RWPE1 (cell line): ENCODE data around the gene LCN2.

Experiments used
- CTCF ChIA-PET: fragments of 350-600 bp; sonication (Branson Sonifier 250); formaldehyde crosslinking; extraction: SDS; loops from one replicate; lab custom pipeline; 2021; lab: Yijun Ruan, JAX
- POLR2A ChIA-PET: fragments of 400-600 bp; formaldehyde crosslinking; extraction: SDS; loops from one replicate; lab custom pipeline; 2020; ENCODE audit warnings: antibody characterized with exemption; ENCODE audit not compliant: low non-redundant PET; lab: Yijun Ruan, JAX
- DNase-seq: peaks from one replicate; pipeline ENCODE4 v3.0.0; 2012; ENCODE audit warnings: low spot score
- H3K27ac ChIP-seq: fragments of 450-650 bp; 2 replicates; pipeline ENCODE4 v1.5.1; 2017
- CTCF ChIP-seq: fragments of 450-650 bp; conservative IDR thresholded peaks from 2 replicates; pipeline ENCODE4 v1.5.1; 2017; ENCODE audit warnings: low read depth, mild to moderate bottlenecking

LCN2 gene

GRCh38 chr9:128102196-128102595 is 47.1 kb upstream of the LCN2 start:
- no peak for TF ChIP-seq CTCF
- ChIA-PET CTCF (interaction anchor here (7.9 kb wide), 1 partner anchor 13 kb away, joined by 55 read pairs; no protein-coding TSS in a partner anchor), POLR2A (no interaction called here)
- DNase-seq = no peak
- H3K27ac ChIP-seq = peak overlapping the region; percentile 88

- DNase-seq = no peak
- no peak for TF ChIP-seq CTCF
- ChIA-PET POLR2A (no interaction called here), CTCF (interaction anchor here (0.6 to 7.9 kb wide), 3 partner anchors 12 to 48 kb away, joined by 4 to 55 read pairs (median 51); no protein-coding TSS in a partner anchor)
- peak overlapping the region; percentile 88 for H3K27ac ChIP-seq
Measured at GRCh38 chr9:128102861-128103588, 46.2 kb upstream of the LCN2 start.

GRCh38 chr9:128103589-128103962 is 45.7 kb upstream of the LCN2 start:
- no peak for DNase-seq
- no peak for TF ChIP-seq CTCF
- ChIA-PET CTCF (interaction anchor here (0.6 to 6.6 kb wide), 2 partner anchors 14 to 48 kb away, joined by 4 to 51 read pairs; no protein-coding TSS in a partner anchor), POLR2A (no interaction called here)
- H3K27ac ChIP-seq = peak overlapping the region; percentile 88

- no peak for DNase-seq
- no peak for TF ChIP-seq CTCF
- ChIA-PET CTCF (interaction anchor here (1.1 to 6.6 kb wide), 2 partner anchors 13 to 151 kb away, joined by 3 to 51 read pairs; no protein-coding TSS in a partner anchor), POLR2A (no interaction called here)
- peak overlapping the region; percentile 88 for H3K27ac ChIP-seq
Measured at GRCh38 chr9:128104171-128104618, 45.1 kb upstream of the LCN2 start.

- DNase-seq = no peak
- no peak for TF ChIP-seq CTCF
- POLR2A ChIA-PET = no interaction called here
- peak overlapping the region; percentile 37; the same call in 1 of the 2 replicates for H3K27ac ChIP-seq
- CTCF ChIA-PET = interaction anchor here (6.6 kb wide), 1 partner anchor 12 kb away, joined by 51 read pairs; no protein-coding TSS in a partner anchor
Measured at GRCh38 chr9:128105538-128106175, 43.6 kb upstream of the LCN2 start.

- POLR2A ChIA-PET = no interaction called here
- peak overlapping the region; percentile 37 for H3K27ac ChIP-seq
- CTCF ChIA-PET = interaction anchor here (0.7 to 6.6 kb wide), 2 partner anchors 11 to 55 kb away, joined by 3 to 51 read pairs; no protein-coding TSS in a partner anchor
- TF ChIP-seq CTCF = no peak
- DNase-seq = no peak
Measured at GRCh38 chr9:128106181-128106939, 42.9 kb upstream of the LCN2 start.
